Choroid plexus epithelial cell (primary cell): ENCODE measurements around the gene ZBTB32.
A peak's percentile ranks its signal among the peaks of the same experiment; 100 is the strongest.

Source experiments
- DNase-seq: peaks from one replicate; pipeline ENCODE4 v3.0.0-alpha.2; 2010; ENCODE audit warnings: low read depth
- H3K4me3 ChIP-seq: 2 replicates; pipeline ENCODE4 v1.5.1; 2011; ENCODE audit warnings: low read depth, mild to moderate bottlenecking, control low read depth, low read length, moderate library complexity
- CTCF ChIP-seq: conservative IDR thresholded peaks from 2 replicates; pipeline ENCODE4 v1.5.1; 2011; ENCODE audit warnings: low read depth, mild to moderate bottlenecking, control low read depth, inconsistent platforms, low read length, moderate library complexity

Gene ZBTB32

GRCh38 chr19:35738021-35738886 is 33.9 kb downstream of the ZBTB32 start:
- H3K4me3 ChIP-seq: no peak overlapping the region
- no peak for TF ChIP-seq CTCF
- DNase-seq: no peak

- no peak for TF ChIP-seq CTCF
- no peak overlapping the region for H3K4me3 ChIP-seq
- DNase-seq: no peak
Observed at GRCh38 chr19:35738887-35739229, 34.5 kb downstream of the ZBTB32 start.

GRCh38 chr19:35739275-35740107 is 35.1 kb downstream of the ZBTB32 start:
- no peak overlapping the region for H3K4me3 ChIP-seq
- no peak for TF ChIP-seq CTCF
- DNase-seq: no peak

GRCh38 chr19:35740108-35740422 is 35.7 kb downstream of the ZBTB32 start:
- H3K4me3 ChIP-seq: peak overlapping the region; percentile 55
- TF ChIP-seq CTCF: no peak
- DNase-seq: no peak

- H3K4me3 ChIP-seq: peak overlapping the region; percentile 60
- peak; percentile 24 for TF ChIP-seq CTCF
- peak; percentile 99 for DNase-seq
Observed at GRCh38 chr19:35740423-35741202, 36.3 kb downstream of the ZBTB32 start.

- DNase-seq: no peak
- H3K4me3 ChIP-seq: peak overlapping the region; percentile 60
- TF ChIP-seq CTCF: no peak
Observed at GRCh38 chr19:35741203-35741515, 36.8 kb downstream of the ZBTB32 start.
